HL-60 (cell line): Measurements from ENCODE around the gene FAM171A1.

Source experiments
- DNase-seq, 2 experiments: peaks; one replicate each; pipeline ENCODE4 v3.0.0-alpha.2; 2010 to 2020; ENCODE audit warnings: low read depth in 1 of 2, low spot score in 1 of 2
- H3K27ac ChIP-seq: fragments of 250-450 bp; sonication (Bioruptor Pico); replicated peaks from 2 replicates; pipeline ENCODE4 v1.5.1; 2020; ENCODE audit warnings: mild to moderate bottlenecking, moderate library complexity
- H3K27me3 ChIP-seq: fragments of 250-450 bp; sonication (Bioruptor Pico); 2 replicates; pipeline ENCODE4 v1.5.1; 2021; ENCODE audit warnings: mild to moderate bottlenecking, moderate library complexity; ENCODE audit not compliant: insufficient read depth, poor library complexity, severe bottlenecking
- H3K4me3 ChIP-seq: replicated peaks from 2 replicates; pipeline ENCODE4 v1.5.1; 2011; ENCODE audit warnings: mild to moderate bottlenecking, control low read depth, low read length; ENCODE audit not compliant: insufficient read depth
- CTCF ChIP-seq: IDR thresholded peaks from one replicate; pipeline ENCODE4 v1.5.1; 2011; ENCODE audit warnings: low read length, control low read depth, inconsistent platforms; ENCODE audit not compliant: insufficient read depth
- GABPA ChIP-seq: IDR thresholded peaks from 2 replicates; pipeline ENCODE4 v1.6.1; 2012; ENCODE audit warnings: low read depth
- POLR2AphosphoS5 ChIP-seq: IDR thresholded peaks from 2 replicates; pipeline ENCODE4 v1.6.1; 2012; ENCODE audit warnings: low read depth
- REST ChIP-seq: IDR thresholded peaks from 2 replicates; pipeline ENCODE4 v1.6.1; 2012; ENCODE audit warnings: low read depth; ENCODE audit not compliant: insufficient replicate concordance
- SPI1 ChIP-seq: IDR thresholded peaks from 2 replicates; pipeline ENCODE4 v1.6.1; 2012; ENCODE audit warnings: low read depth, mild to moderate bottlenecking, borderline replicate concordance

The FAM171A1 gene

GRCh38 chr10:15267496-15267895 is 103.6 kb downstream of the FAM171A1 start:
- H3K4me3 ChIP-seq = no peak overlapping the region
- no peak for DNase-seq
- no peaks in the 10 kb centered on the region for H3K27me3 ChIP-seq
- TF ChIP-seq GABPA = no peak
- TF ChIP-seq CTCF = no peak
- no peak for TF ChIP-seq REST
- TF ChIP-seq POLR2AphosphoS5 = no peak
- no peak for TF ChIP-seq SPI1
- no peak overlapping the region for H3K27ac ChIP-seq

- no peak for DNase-seq
- Histone ChIP-seq H3K27me3 (no peaks in the 10 kb centered on the region), H3K4me3 (no peak overlapping the region), H3K27ac (no peak overlapping the region)
- TF ChIP-seq SPI1 = no peak
- TF ChIP-seq REST = no peak
- TF ChIP-seq CTCF = no peak
- no peak for TF ChIP-seq POLR2AphosphoS5
- no peak for TF ChIP-seq GABPA
These were observed 105.0 kb downstream of the FAM171A1 start for GRCh38 chr10:15266117-15266516.

- no peak overlapping the region for H3K27ac ChIP-seq
- no peaks in the 10 kb centered on the region for H3K27me3 ChIP-seq
- no peak for DNase-seq
- H3K4me3 ChIP-seq = no peak overlapping the region
- TF ChIP-seq POLR2AphosphoS5 = no peak
- TF ChIP-seq REST = no peak
- TF ChIP-seq SPI1 = no peak
- no peak for TF ChIP-seq GABPA
- TF ChIP-seq CTCF = no peak
These were observed 105.5 kb downstream of the FAM171A1 start for GRCh38 chr10:15265558-15265957.
